Measurements from ENCODE around the gene ZIC1.

The ZIC1 gene

GRCh38 chr3:147407114-147407497 lies 2.1 kb upstream of the ZIC1 start:
- Histone ChIP-seq H3K36me3 (ENCODE audit: control insufficient read depth in 2 of 2, insufficient read depth in 1 of 2, low read length in 2 of 2) (no peaks in the 10 kb centered on the region), H3K4me3 (ENCODE audit: low read depth, low read length) (no peak overlapping the region), H3K27ac (ENCODE audit: extremely low read depth, low read depth, low read length) (no peak overlapping the region), H3K4me1 (ENCODE audit: control insufficient read depth, insufficient read depth, low read length) (no peaks in the 10 kb centered on the region), H3K9me3 (ENCODE audit: control insufficient read depth, insufficient read depth, low read depth, low read length) (no peaks in the 10 kb centered on the region)
- ChIA-PET CTCF (no interaction called here), POLR2A (no interaction called here)
- TF ChIP-seq ZNF133 (tag by site-specific recombination; IDR thresholded peaks at IDR 0.05) (no peak), ZNF521 (tag by site-specific recombination; IDR thresholded peaks at IDR 0.05) (no peak), BCL11B (tag by site-specific recombination; IDR thresholded peaks at IDR 0.05; ENCODE audit: low read depth) (no peak), ZNF701 (tag by site-specific recombination; IDR thresholded peaks at IDR 0.05) (no peak), ZBTB49 (tag by site-specific recombination; IDR thresholded peaks at IDR 0.05; ENCODE audit: low read depth) (no peak), ZNF544 (tag by site-specific recombination; IDR thresholded peaks at IDR 0.05) (no peak), ZNF211 (tag by site-specific recombination; IDR thresholded peaks at IDR 0.05; ENCODE audit: low read depth) (no peak), ZBTB44 (tag by site-specific recombination; IDR thresholded peaks at IDR 0.05) (no peak), ZNF513 (tag by site-specific recombination; IDR thresholded peaks at IDR 0.05) (no peak)

GRCh38 chr3:147407498-147408187 lies 1.5 kb upstream of the ZIC1 start:
- no peaks in the 10 kb centered on the region for H3K4me1 ChIP-seq (ENCODE audit: control insufficient read depth, insufficient read depth, low read length)
- H3K9me3 ChIP-seq (ENCODE audit: control insufficient read depth, insufficient read depth, low read depth, low read length) = no peaks in the 10 kb centered on the region
- no peak for TF ChIP-seq BCL6B (tag by site-specific recombination; IDR thresholded peaks at IDR 0.05)
- no peak for TF ChIP-seq ZNF23 (tag by site-specific recombination; IDR thresholded peaks at IDR 0.05; ENCODE audit: borderline replicate concordance)
- no peak for TF ChIP-seq ZNF112 (tag by site-specific recombination; IDR thresholded peaks at IDR 0.05)
- no peak for TF ChIP-seq ZNF202 (tag by site-specific recombination; IDR thresholded peaks at IDR 0.05; ENCODE audit: borderline replicate concordance)
- no peak for TF ChIP-seq ZXDB (tag by site-specific recombination; IDR thresholded peaks at IDR 0.05)
- no peak for TF ChIP-seq ZBTB48 (tag by site-specific recombination; IDR thresholded peaks at IDR 0.05)
- TF ChIP-seq MYNN (tag by site-specific recombination; IDR thresholded peaks at IDR 0.05; ENCODE audit: borderline replicate concordance) = no peak
- TF ChIP-seq ZNF280D (tag by site-specific recombination; IDR thresholded peaks at IDR 0.05) = no peak
- TF ChIP-seq ZNF692 (tag by site-specific recombination; IDR thresholded peaks at IDR 0.05) = no peak
- no peak for TF ChIP-seq KLF8 (tag by site-specific recombination; IDR thresholded peaks at IDR 0.05)
- TF ChIP-seq KLF7 (tag by site-specific recombination; IDR thresholded peaks at IDR 0.05; ENCODE audit: borderline replicate concordance) = no peak
- no peak for TF ChIP-seq TRIM28 (IDR thresholded peaks at IDR 0.05; ENCODE audit: borderline replicate concordance, low read length)
- TF ChIP-seq ZBTB44 (tag by site-specific recombination; IDR thresholded peaks at IDR 0.05) = no peak
- H3K27ac ChIP-seq (ENCODE audit: extremely low read depth, low read depth, low read length) = no peak overlapping the region
- no peak overlapping the region for H3K4me3 ChIP-seq (ENCODE audit: low read depth, low read length)
- POLR2A ChIA-PET = no interaction called here
- H3K36me3 ChIP-seq (ENCODE audit: control insufficient read depth in 2 of 2, insufficient read depth in 1 of 2, low read length in 2 of 2) = no peaks in the 10 kb centered on the region
- CTCF ChIA-PET = no interaction called here

Data from HEK293 (cell line).